Psoas muscle (tissue), 8 donors: Measurements from ENCODE around the gene CLPTM1. TPM values are rescaled to one million over a fixed set of nuclear protein-coding genes. Genes with fewer than 3 reads are reported as not detected.

Experiments
- ATAC-seq, 4 donors: fragments of 200-7000 bp; cut with Tn5 transposase; one replicate each; pipeline ENCODE4 v1.9.1; 2020; ENCODE audit warnings: moderate library complexity in 3 of 4, mild to moderate bottlenecking in 2 of 4
- DNase-seq, 2 donors: peaks; one replicate each; pipeline ENCODE4 v3.0.0-alpha.2; 2020
- H3K27ac ChIP-seq: fragments of 200-600 bp; one replicate; pipeline ENCODE4 v1.8.0; 2022
- H3K27me3 ChIP-seq, 3 donors: fragments of 200-600 bp in 1 of 3; one replicate each; pipeline versions ENCODE4 v1.6.1 to v1.8.0; 2013 to 2022; ENCODE audit warnings: low read length in 2 of 3, mild to moderate bottlenecking in 2 of 3, moderate library complexity in 1 of 3; ENCODE audit not compliant: insufficient read depth in 3 of 3
- H3K36me3 ChIP-seq, 2 donors: fragments of 200-600 bp in 1 of 2; one replicate each; pipeline versions ENCODE4 v1.6.1 to v1.8.0; 2013 to 2022; ENCODE audit warnings: low read depth in 1 of 2, mild to moderate bottlenecking in 1 of 2, moderate library complexity in 1 of 2; ENCODE audit not compliant: insufficient read depth in 1 of 2
- H3K4me1 ChIP-seq: fragments of 200-600 bp; one replicate; pipeline ENCODE4 v1.8.0; 2022
- H3K4me3 ChIP-seq: fragments of 200-600 bp; one replicate; pipeline ENCODE4 v1.8.0; 2022; ENCODE audit warnings: mild to moderate bottlenecking
- H3K9me3 ChIP-seq: fragments of 200-600 bp; one replicate; pipeline ENCODE4 v1.8.0; 2022
- CTCF ChIP-seq: fragments of 200-600 bp; IDR thresholded peaks from one replicate; pipeline ENCODE4 v1.8.0; 2022; ENCODE audit warnings: antibody characterized with exemption
- WGBS, 3 donors: extraction: QIAGEN DNeasy Blood & Tissue Kit; methylation state at CpG; one replicate each; pipeline versions ENCODE4 v1.1.6 to v1.1.7; 2013; 5-methylcytosine and 5-hydroxymethylcytosine counted together
- intact Hi-C, 2 donors: fragments of 100-400 bp; cut with DNase I; formaldehyde crosslinking; loops; one replicate each; pipeline versions ENCODE4 v1.11.0 to v1.14.2; 2022
- polyA plus RNA-seq, 3 donors: library from polyadenylated mRNA; stranded (reverse); fragments of 200-250 nt; gene quantifications; one replicate each; pipeline ENCODE4 v1.2.3, GENCODE V29; 2013
- total RNA-seq, 4 donors: library from RNA; stranded (reverse); fragmentation: NEBNext Ultra II Directional in 2 of 4; extraction: Animal tissue kit (Norgen Biotek cat#: 25700) in 2 of 4; gene quantifications; one replicate each; pipeline versions ENCODE4 v1.2.1 to v1.2.4, GENCODE V29; 2021 to 2023
- donor health status: healthy with polysubstance abuse.
- donor health status: DM: no; HTN: no; CAD: no; lungs with moderate emphysema.
- donor health status: Bipolar disorder and iron deficiency.
- donor health status: healthy.
- donor health status: DM: yes; HTN: yes; CAD: no.
- donor health status: DM: no; HTN: no; CAD: no.
- donor health status: DM: no; HTN: no; CAD: no.
- donor health status: DM: yes; HTN: yes; CAD: no.

Gene CLPTM1
- total and polyA plus RNA-seq, 7 donors = 77.7 to 129 (median 90.1) TPM

DNA sequence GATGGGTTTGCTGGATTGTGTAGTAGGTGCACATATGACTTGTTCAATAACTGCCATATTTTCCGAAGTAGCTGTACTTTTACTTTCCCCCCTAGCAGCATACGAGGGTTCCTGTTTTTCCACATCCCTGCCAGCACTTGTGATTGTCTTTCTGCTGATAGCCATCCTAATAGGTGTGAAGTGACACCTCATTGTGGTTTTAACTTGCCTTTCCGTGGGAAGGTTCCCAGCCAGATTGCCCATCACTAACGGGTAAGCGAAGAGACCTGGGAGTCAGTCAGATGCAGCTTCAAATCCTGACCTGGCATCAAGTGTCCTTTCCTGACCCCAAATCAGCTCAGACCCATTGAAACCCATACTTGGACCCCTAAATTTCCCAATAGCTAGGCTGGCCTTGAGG, 4.5 kb downstream of the CLPTM1 start:
- intact Hi-C loops = no loop called here
- Histone ChIP-seq H3K36me3 (peaks cover 0 to 35% of the 10 kb centered on the region in 2 donors), H3K9me3 (no peaks in the 10 kb centered on the region), H3K4me1 (peaks cover 18% of the 10 kb centered on the region), H3K27ac (no peak overlapping the region), H3K27me3 (no peaks in the 10 kb centered on the region), H3K4me3 (no peak overlapping the region)
- no peak for TF ChIP-seq CTCF
- no peak for DNase-seq
- WGBS, 3 donors = 69 to 71% (median 71%) methylated on average over 5 of the region's 5 CpGs
- no peak for ATAC-seq

GRCh38 chr19:44960906-44961728, 5.9 kb downstream of the CLPTM1 start:
- Histone ChIP-seq H3K9me3 (no peaks in the 10 kb centered on the region), H3K4me3 (no peak overlapping the region), H3K27ac (peak overlapping the region; percentile 16), H3K4me1 (peaks cover 17% of the 10 kb centered on the region), H3K36me3 (peaks cover 0 to 49% of the 10 kb centered on the region in 2 donors), H3K27me3 (no peaks in the 10 kb centered on the region)
- intact Hi-C loops = no loop called here
- ATAC-seq (no peak), DNase-seq (no peak)
- 58 to 73% (median 63%) methylated on average over 8 of the region's 8 CpGs for WGBS, 3 donors
- no peak for TF ChIP-seq CTCF

DNA sequence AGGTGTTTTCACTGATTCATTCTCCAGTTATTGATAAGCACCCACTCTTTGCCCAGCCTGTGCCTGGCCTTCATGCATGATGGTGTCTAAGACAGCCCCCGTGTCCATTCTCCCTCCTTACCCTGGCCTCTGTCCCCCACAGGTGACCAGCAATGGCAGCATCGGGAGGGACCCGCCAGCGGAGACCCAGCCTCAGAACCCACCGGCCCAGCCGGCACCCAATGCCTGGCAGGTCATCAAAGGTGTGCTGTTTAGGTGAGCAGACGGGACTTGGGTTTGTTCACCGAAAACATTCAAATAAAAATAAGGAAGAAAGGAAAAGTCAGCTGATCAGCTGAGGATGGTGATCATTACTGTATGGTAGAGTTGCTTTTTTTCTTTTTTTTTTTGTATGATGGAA, 6.6 kb downstream of the CLPTM1 start:
- Histone ChIP-seq H3K4me3 (no peak overlapping the region), H3K4me1 (peaks cover 10% of the 10 kb centered on the region), H3K27me3 (no peaks in the 10 kb centered on the region), H3K36me3 (peaks cover 0 to 55% of the 10 kb centered on the region in 2 donors), H3K9me3 (no peaks in the 10 kb centered on the region), H3K27ac (no peak overlapping the region)
- WGBS, 3 donors = 85 to 95% (median 87%) methylated on average over 8 of the region's 8 CpGs
- DNase-seq (no peak), ATAC-seq (no peak)
- TF ChIP-seq CTCF = no peak
- intact Hi-C loops = no loop called here

DNA sequence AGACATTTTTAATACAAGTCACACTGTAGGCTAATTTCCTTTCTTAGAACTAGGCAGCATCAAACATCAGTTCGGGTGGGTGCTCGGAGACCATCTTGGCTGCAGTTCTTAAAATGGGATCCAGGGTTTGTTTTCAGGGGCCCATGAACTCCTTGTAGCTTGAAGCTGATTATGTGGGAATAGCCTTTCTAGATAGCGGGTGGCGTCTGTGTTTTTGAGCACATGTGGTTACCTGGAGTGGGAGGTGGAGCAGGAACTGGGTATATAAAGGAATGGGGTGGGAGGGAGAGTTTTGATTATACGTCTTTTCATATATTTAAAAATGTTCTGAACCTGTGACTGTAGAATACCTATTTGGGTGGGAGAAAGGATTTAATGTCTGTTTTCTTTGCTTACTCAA, 12.9 kb downstream of the CLPTM1 start:
- H3K27ac ChIP-seq = no peak overlapping the region
- intact Hi-C loops = no loop called here
- no peaks in the 10 kb centered on the region for H3K4me1 ChIP-seq
- 86 to 89% (median 87%) methylated on average over 5 of the region's 5 CpGs for WGBS, 3 donors
- no peaks in the 10 kb centered on the region for H3K9me3 ChIP-seq
- no peak overlapping the region for H3K4me3 ChIP-seq
- H3K36me3 ChIP-seq = peaks cover 9 to 61% of the 10 kb centered on the region in 2 donors
- H3K27me3 ChIP-seq = no peaks in the 10 kb centered on the region
- DNase-seq (no peak), ATAC-seq (no peak)
- TF ChIP-seq CTCF = no peak
